ENCODE results near the gene DUSP11. TPM values are rescaled to one million over a fixed set of nuclear protein-coding genes. Genes with fewer than 3 reads are reported as not detected.

DUSP11 gene
- polyA plus RNA-seq, 1 experiment: 45.2 TPM

DNA sequence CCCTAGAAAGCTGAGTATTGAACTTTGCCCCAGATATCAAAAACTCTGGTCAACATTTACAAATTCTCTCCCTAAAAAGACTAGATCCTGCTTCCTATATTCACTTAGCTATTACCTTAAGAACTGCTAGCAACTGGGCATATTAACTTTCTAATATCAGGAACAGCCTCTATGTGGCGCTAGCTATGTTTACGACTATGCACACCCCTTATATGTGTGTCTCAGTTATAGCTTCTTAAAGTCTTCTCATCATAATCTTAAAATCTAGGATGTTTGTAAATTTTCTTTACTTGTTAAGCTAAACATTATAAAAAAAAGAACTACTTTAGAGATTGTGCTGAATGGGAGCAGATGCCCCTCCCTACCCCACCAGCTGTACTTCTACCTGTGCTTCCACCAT lies 47.1 kb upstream of the DUSP11 start:
- CTCF ChIA-PET: interaction anchor here (0.5 to 3.3 kb wide), 31 partner anchors 10 to 508 kb away, joined by 3 to 20 read pairs (median 4); partner anchors contain the start of genes BOLA3 and MOB1A
- DNase-seq (ENCODE audit: low read depth, low spot score): no peak
- Histone ChIP-seq H3K27ac (ENCODE audit: low read depth, low read length) (no peak overlapping the region), H3K9me3 (ENCODE audit: control insufficient read depth, insufficient read depth, low read length) (no peaks in the 10 kb centered on the region), H3K4me3 (ENCODE audit: low read depth, low read length) (no peak overlapping the region), H3K27me3 (ENCODE audit: control insufficient read depth, insufficient read depth, low read length) (no peaks in the 10 kb centered on the region)
- TF ChIP-seq, protein P1, sequence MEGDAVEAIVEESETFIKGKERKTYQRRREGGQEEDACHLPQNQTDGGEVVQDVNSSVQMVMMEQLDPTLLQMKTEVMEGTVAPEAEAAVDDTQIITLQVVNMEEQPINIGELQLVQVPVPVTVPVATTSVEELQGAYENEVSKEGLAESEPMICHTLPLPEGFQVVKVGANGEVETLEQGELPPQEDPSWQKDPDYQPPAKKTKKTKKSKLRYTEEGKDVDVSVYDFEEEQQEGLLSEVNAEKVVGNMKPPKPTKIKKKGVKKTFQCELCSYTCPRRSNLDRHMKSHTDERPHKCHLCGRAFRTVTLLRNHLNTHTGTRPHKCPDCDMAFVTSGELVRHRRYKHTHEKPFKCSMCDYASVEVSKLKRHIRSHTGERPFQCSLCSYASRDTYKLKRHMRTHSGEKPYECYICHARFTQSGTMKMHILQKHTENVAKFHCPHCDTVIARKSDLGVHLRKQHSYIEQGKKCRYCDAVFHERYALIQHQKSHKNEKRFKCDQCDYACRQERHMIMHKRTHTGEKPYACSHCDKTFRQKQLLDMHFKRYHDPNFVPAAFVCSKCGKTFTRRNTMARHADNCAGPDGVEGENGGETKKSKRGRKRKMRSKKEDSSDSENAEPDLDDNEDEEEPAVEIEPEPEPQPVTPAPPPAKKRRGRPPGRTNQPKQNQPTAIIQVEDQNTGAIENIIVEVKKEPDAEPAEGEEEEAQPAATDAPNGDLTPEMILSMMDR (IDR thresholded peaks at IDR 0.05; ENCODE audit: low read depth, low read length): peak; percentile 47
- POLR2A ChIA-PET: interaction anchor here (0.6 to 1.2 kb wide), 2 partner anchors 88 to 324 kb away, joined by 3 read pairs; no protein-coding TSS in a partner anchor

DNA sequence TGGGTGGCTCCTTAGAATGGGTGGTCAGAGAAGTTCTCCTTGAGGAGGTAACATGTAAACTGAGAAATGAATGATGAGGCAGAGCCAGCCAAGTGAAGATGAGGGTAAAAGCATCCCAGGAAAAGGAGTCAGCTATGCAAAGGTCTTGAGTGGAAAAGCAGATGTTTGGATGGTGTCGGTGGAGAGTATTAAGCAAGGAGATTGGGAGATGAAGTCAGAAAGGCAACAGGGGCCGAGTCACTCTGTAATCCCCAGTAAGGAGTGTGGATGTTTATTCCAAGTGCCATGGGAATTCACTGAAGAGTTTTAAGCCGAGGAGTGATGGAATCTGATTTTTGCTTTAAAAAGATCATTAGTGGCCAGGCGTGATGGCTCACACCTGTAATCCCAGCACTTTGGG lies 45.5 kb upstream of the DUSP11 start:
- DNase-seq (ENCODE audit: low read depth, low spot score): no peak
- CTCF ChIA-PET: interaction anchor here (0.6 to 3.7 kb wide), 12 partner anchors 9 to 509 kb away, joined by 3 to 43 read pairs (median 8); partner anchors contain the start of gene BOLA3
- TF ChIP-seq, protein P1 (IDR thresholded peaks at IDR 0.05; ENCODE audit: low read depth, low read length): no peak

DNA sequence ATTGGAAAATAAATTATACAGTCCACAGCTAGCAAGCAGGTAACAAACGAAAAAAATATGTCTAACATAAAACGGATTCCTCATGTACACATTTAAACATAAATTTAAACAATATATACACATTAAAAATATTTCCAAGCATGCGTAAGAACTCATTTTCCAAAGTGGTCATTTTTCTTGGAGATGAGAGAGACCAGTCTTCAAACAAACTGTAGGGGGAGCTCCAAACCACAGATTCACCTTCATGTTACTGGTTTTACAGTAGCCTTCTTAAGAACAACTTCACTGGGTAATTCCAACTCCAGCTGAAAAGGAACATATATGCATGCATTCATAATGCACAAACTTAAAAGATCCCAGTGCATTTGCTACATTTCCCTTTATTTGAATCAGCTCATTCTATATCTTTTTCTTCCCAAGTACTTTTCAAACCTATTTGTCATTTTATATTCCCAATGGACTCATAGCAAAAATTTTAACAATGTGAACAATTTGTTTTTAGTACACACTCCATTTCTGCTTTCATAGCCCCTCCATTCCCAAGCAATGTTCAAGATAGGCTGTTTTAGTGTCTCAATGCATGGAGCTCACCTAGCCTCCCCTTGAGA lies 44.1 kb upstream of the DUSP11 start:
- no peaks in the 10 kb centered on the region for H3K9me3 ChIP-seq (ENCODE audit: control insufficient read depth, insufficient read depth, low read length)
- ChIA-PET POLR2A (interaction anchor here (1.1 kb wide), 1 partner anchor 73 kb away, joined by 4 read pairs; no protein-coding TSS in a partner anchor), CTCF (interaction anchor here (0.6 to 3.7 kb wide), 50 partner anchors 8 to 601 kb away, joined by 3 to 43 read pairs (median 4); partner anchors contain the start of genes ACTG2 and BOLA3)
- peaks cover 4% of the 10 kb centered on the region for H3K27me3 ChIP-seq (ENCODE audit: control insufficient read depth, insufficient read depth, low read length)
- peak; percentile 76 for DNase-seq (ENCODE audit: low read depth, low spot score)
- H3K4me3 ChIP-seq (ENCODE audit: low read depth, low read length): no peak overlapping the region
- no peak overlapping the region for H3K27ac ChIP-seq (ENCODE audit: low read depth, low read length)
- TF ChIP-seq, protein P1 (IDR thresholded peaks at IDR 0.05; ENCODE audit: low read depth, low read length): peak; percentile 88

More for the DNA sequence above, 45.5 kb upstream of the DUSP11 start:
- POLR2A ChIA-PET: no interaction called here
- peaks cover 4% of the 10 kb centered on the region for H3K27me3 ChIP-seq (ENCODE audit: control insufficient read depth, insufficient read depth, low read length)
- no peaks in the 10 kb centered on the region for H3K9me3 ChIP-seq (ENCODE audit: control insufficient read depth, insufficient read depth, low read length)
- no peak overlapping the region for H3K4me3 ChIP-seq (ENCODE audit: low read depth, low read length)
- no peak overlapping the region for H3K27ac ChIP-seq (ENCODE audit: low read depth, low read length)

DNA sequence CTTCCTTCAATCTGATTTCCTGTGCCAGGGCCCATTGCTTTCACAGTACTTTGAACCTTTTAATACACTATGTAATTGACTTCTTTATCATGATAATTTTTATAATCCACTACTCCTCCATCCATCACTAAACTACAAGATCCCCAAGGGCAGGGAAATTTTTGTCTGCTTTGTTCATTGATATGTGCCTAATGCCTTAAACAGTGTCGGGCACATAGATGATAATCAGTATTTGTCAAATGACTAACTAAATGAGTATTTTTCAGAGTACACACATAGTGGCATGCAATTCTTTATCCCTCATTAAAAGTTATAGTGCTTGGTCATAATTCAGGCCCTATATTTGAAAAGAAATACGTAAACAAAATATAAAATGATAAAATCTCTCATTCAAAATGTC lies 43.5 kb upstream of the DUSP11 start:
- no peak for DNase-seq (ENCODE audit: low read depth, low spot score)
- Histone ChIP-seq H3K27me3 (ENCODE audit: control insufficient read depth, insufficient read depth, low read length) (peaks cover 4% of the 10 kb centered on the region), H3K4me3 (ENCODE audit: low read depth, low read length) (no peak overlapping the region), H3K9me3 (ENCODE audit: control insufficient read depth, insufficient read depth, low read length) (no peaks in the 10 kb centered on the region), H3K27ac (ENCODE audit: low read depth, low read length) (no peak overlapping the region)
- TF ChIP-seq, protein P1 (IDR thresholded peaks at IDR 0.05; ENCODE audit: low read depth, low read length): no peak
- ChIA-PET POLR2A (interaction anchor here (1.1 kb wide), 1 partner anchor 73 kb away, joined by 4 read pairs; no protein-coding TSS in a partner anchor), CTCF (interaction anchor here (0.8 to 3.7 kb wide), 36 partner anchors 11 to 559 kb away, joined by 3 to 43 read pairs (median 4); partner anchors contain the start of genes ACTG2 and BOLA3)

DNA sequence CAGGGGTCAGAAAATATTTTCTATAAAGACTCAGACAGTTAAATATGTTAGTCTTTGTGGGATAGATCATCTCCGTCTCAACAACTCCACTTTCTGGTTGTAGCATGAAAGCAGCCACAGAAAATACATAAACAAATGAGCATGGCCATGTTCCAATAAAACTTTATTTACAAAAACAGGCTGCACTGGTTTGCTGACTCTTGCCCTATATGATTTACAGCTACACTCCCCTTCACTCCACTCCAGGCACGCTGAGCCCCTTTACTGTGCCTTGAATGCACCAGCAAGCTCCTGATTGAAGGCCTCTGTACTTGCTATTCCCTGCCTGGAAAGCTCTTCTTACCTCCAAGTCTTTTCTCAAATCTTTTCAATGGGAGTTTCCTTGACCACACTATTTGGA lies 43.1 kb upstream of the DUSP11 start:
- ChIA-PET POLR2A (interaction anchor here (1.0 kb wide), 1 partner anchor 355 kb away, joined by 3 read pairs; no protein-coding TSS in a partner anchor), CTCF (interaction anchor here (1.0 to 3.7 kb wide), 10 partner anchors 10 to 512 kb away, joined by 3 to 43 read pairs (median 10); partner anchors contain the start of gene BOLA3)
- Histone ChIP-seq H3K27ac (ENCODE audit: low read depth, low read length) (no peak overlapping the region), H3K9me3 (ENCODE audit: control insufficient read depth, insufficient read depth, low read length) (no peaks in the 10 kb centered on the region), H3K4me3 (ENCODE audit: low read depth, low read length) (no peak overlapping the region), H3K27me3 (ENCODE audit: control insufficient read depth, insufficient read depth, low read length) (peaks cover 4% of the 10 kb centered on the region)
- TF ChIP-seq, protein P1 (IDR thresholded peaks at IDR 0.05; ENCODE audit: low read depth, low read length): no peak
- no peak for DNase-seq (ENCODE audit: low read depth, low spot score)
